ENCODE data around the gene EZH2. TPM values are rescaled to one million over a fixed set of nuclear protein-coding genes. Genes with fewer than 3 reads are reported as not detected.

EZH2 gene
- polyA plus RNA-seq, 2 of the 4 experiments (the other 2 are of a cell fraction), result 36.6 to 45.7 TPM

- H3K9me3 ChIP-seq, result no peaks in the 10 kb centered on the region
- ChIA-PET CTCF (interaction anchor here (0.7 to 2.5 kb wide), 4 partner anchors 16 to 92 kb away, joined by 3 to 17 read pairs (median 4); no protein-coding TSS in a partner anchor), POLR2A (no interaction called here)
- TF ChIP-seq HOXA7 (CRISPR knock-in tag; IDR thresholded peaks at IDR 0.05), result no peak
- no peak for TF ChIP-seq MYC (IDR thresholded peaks at IDR 0.05; ENCODE audit: borderline replicate concordance, low read length)
- no peak for TF ChIP-seq FOSB (CRISPR knock-in tag; IDR thresholded peaks at IDR 0.05)
- no peak for TF ChIP-seq KDM1A (IDR thresholded peaks at IDR 0.05; ENCODE audit: low read depth)
- TF ChIP-seq MAZ (IDR thresholded peaks at IDR 0.05; ENCODE audit: borderline replicate concordance, low read depth, low read length), result no peak
- no peak for TF ChIP-seq KDM5A (IDR thresholded peaks at IDR 0.05)
- TF ChIP-seq MAFK (IDR thresholded peaks at IDR 0.05; ENCODE audit: partially characterized antibody), result no peak
- TF ChIP-seq HES2 (IDR thresholded peaks at IDR 0.05), result no peak
- TF ChIP-seq CHD4 (IDR thresholded peaks at IDR 0.05; ENCODE audit: borderline replicate concordance), result no peak
- no peak for TF ChIP-seq PHF8 (IDR thresholded peaks at IDR 0.05; ENCODE audit: borderline replicate concordance, low read depth)
- no peak overlapping the region for H3K27ac ChIP-seq
- H3K4me2 ChIP-seq, result no peak overlapping the region
- H3K4me1 ChIP-seq, result 0 out of 3 replicates have a peak, but pooled peaks cover 4% of the 10 kb centered on the region
- DNase-seq (ENCODE audit: low read depth in 1 of 2, low spot score in 1 of 2) (no peak), ATAC-seq (no peak), FAIRE-seq (no peak)
- H3K4me3 ChIP-seq, result no peak overlapping the region
- 88% methylated on average over 1 of the region's 1 CpG for WGBS (ENCODE audit: missing lambda C conversion rate)
Observed at GRCh38 chr7:148854983-148855382, 29.1 kb downstream of the EZH2 start.

- Histone ChIP-seq H3K4me3 (no peak overlapping the region), H3K4me2 (no peak overlapping the region), H3K9me3 (no peaks in the 10 kb centered on the region), H3K27ac (no peak overlapping the region), H3K4me1 (peaks cover 20% of the 10 kb centered on the region; the same call in 2 of the 3 replicates)
- 82% methylated on average over 1 of the region's 1 CpG for WGBS (ENCODE audit: missing lambda C conversion rate)
- POLR2A ChIA-PET, result no interaction called here
- no peak for FAIRE-seq
- CTCF ChIA-PET, result no interaction called here
- DNase-seq (ENCODE audit: low read depth in 1 of 2, low spot score in 1 of 2), result no peak
- ATAC-seq, result no peak
- no peak for TF ChIP-seq BCL3 (IDR thresholded peaks at IDR 0.05)
- no peak for TF ChIP-seq ZFP36 (IDR thresholded peaks at IDR 0.05; ENCODE audit: borderline replicate concordance, partially characterized antibody)
- TF ChIP-seq GATA3 (IDR thresholded peaks at IDR 0.05; ENCODE audit: borderline replicate concordance), result no peak
- TF ChIP-seq MAZ (IDR thresholded peaks at IDR 0.05; ENCODE audit: borderline replicate concordance, low read depth, low read length), result no peak
- TF ChIP-seq JUNB (IDR thresholded peaks at IDR 0.05), result no peak
- TF ChIP-seq SREBF2 (IDR thresholded peaks at IDR 0.05), result no peak
- TF ChIP-seq PHF8 (IDR thresholded peaks at IDR 0.05; ENCODE audit: borderline replicate concordance, low read depth), result no peak
- no peak for TF ChIP-seq CBX8 (IDR thresholded peaks at IDR 0.05)
- no peak for TF ChIP-seq ATOH8 (CRISPR knock-in tag; IDR thresholded peaks at IDR 0.05; ENCODE audit: low read depth)
- no peak for TF ChIP-seq ZC3H11A (IDR thresholded peaks at IDR 0.05)
- TF ChIP-seq RCOR1 (IDR thresholded peaks at IDR 0.05; ENCODE audit: low read depth, low read length), result no peak
- no peak for TF ChIP-seq NPAS2 (CRISPR knock-in tag; IDR thresholded peaks at IDR 0.05; ENCODE audit: borderline replicate concordance)
- no peak for TF ChIP-seq EHF (CRISPR knock-in tag; IDR thresholded peaks at IDR 0.05)
- no peak for TF ChIP-seq POLR2AphosphoS2 (conservative IDR thresholded peaks at IDR 0.05; ENCODE audit: low read length)
- no peak for TF ChIP-seq TP53 (CRISPR knock-in tag; IDR thresholded peaks at IDR 0.05)
- no peak for TF ChIP-seq KDM5A (IDR thresholded peaks at IDR 0.05)
- TF ChIP-seq MAX (IDR thresholded peaks at IDR 0.05), result no peak
Observed at GRCh38 chr7:148852272-148852671, 31.8 kb downstream of the EZH2 start.
